ENCODE data around the gene XNDC1N. TPM values are rescaled to one million over a fixed set of nuclear protein-coding genes. Genes with fewer than 3 reads are reported as not detected.

XNDC1N gene
- total and polyA plus RNA-seq, 2 of the 13 experiments (the other 11 are each of a cell fraction or from before 2014, with no cell fraction given) = 3.4 to 7.5 TPM

GRCh38 chr11:71927820-71928736 is at the start of gene XNDC1N (continued):
- TF ChIP-seq, protein P1, sequence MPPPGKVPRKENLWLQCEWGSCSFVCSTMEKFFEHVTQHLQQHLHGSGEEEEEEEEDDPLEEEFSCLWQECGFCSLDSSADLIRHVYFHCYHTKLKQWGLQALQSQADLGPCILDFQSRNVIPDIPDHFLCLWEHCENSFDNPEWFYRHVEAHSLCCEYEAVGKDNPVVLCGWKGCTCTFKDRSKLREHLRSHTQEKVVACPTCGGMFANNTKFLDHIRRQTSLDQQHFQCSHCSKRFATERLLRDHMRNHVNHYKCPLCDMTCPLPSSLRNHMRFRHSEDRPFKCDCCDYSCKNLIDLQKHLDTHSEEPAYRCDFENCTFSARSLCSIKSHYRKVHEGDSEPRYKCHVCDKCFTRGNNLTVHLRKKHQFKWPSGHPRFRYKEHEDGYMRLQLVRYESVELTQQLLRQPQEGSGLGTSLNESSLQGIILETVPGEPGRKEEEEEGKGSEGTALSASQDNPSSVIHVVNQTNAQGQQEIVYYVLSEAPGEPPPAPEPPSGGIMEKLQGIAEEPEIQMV (CRISPR knock-in tag; IDR thresholded peaks at IDR 0.05; ENCODE audit: low read depth) = peak; percentile 47; the same call in 1 of the 2 replicates
- TF ChIP-seq HNF1A (IDR thresholded peaks at IDR 0.05; ENCODE audit: low read depth) (no peak; the same call in 1 of the 2 replicates), HNF1A (CRISPR knock-in tag; IDR thresholded peaks at IDR 0.05; ENCODE audit: borderline replicate concordance) (0 out of 2 replicates have a peak, but pooled peaks have one; percentile 13), SNAPC2 (CRISPR knock-in tag; IDR thresholded peaks at IDR 0.05) (no peak), NR1H2 (CRISPR knock-in tag; IDR thresholded peaks at IDR 0.05; ENCODE audit: borderline replicate concordance, low read depth) (no peak), ZNF263 (CRISPR knock-in tag; IDR thresholded peaks at IDR 0.05) (no peak), AHR (CRISPR knock-in tag; IDR thresholded peaks at IDR 0.05) (no peak), ZSCAN21 (CRISPR knock-in tag; IDR thresholded peaks at IDR 0.05; ENCODE audit: borderline replicate concordance) (no peak), ATF1 (CRISPR knock-in tag; IDR thresholded peaks at IDR 0.05) (no peak), KLF15 (CRISPR knock-in tag; IDR thresholded peaks at IDR 0.05; ENCODE audit: borderline replicate concordance) (0 out of 2 replicates have a peak, but pooled peaks have one; percentile 6), SIN3A (IDR thresholded peaks at IDR 0.05; ENCODE audit: borderline replicate concordance, low read depth, low read length) (no peak), ZNF570 (CRISPR knock-in tag; IDR thresholded peaks at IDR 0.05; ENCODE audit: borderline replicate concordance) (no peak), ZNF773 (CRISPR knock-in tag; IDR thresholded peaks at IDR 0.05; ENCODE audit: borderline replicate concordance) (no peak), SUZ12 (IDR thresholded peaks at IDR 0.05; ENCODE audit: low read depth, low read length) (peak; percentile 68)
- TF ChIP-seq, protein P2, sequence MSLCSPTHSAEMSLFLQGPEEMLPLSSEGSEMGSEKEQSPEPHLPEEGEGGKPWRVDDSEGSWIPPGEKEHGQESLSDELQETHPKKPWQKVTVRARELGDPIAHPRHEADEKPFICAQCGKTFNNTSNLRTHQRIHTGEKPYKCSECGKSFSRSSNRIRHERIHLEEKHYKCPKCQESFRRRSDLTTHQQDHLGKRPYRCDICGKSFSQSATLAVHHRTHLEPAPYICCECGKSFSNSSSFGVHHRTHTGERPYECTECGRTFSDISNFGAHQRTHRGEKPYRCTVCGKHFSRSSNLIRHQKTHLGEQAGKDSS (CRISPR knock-in tag; IDR thresholded peaks at IDR 0.05; ENCODE audit: borderline replicate concordance, low read depth) = no peak
- TF ChIP-seq, protein P3, sequence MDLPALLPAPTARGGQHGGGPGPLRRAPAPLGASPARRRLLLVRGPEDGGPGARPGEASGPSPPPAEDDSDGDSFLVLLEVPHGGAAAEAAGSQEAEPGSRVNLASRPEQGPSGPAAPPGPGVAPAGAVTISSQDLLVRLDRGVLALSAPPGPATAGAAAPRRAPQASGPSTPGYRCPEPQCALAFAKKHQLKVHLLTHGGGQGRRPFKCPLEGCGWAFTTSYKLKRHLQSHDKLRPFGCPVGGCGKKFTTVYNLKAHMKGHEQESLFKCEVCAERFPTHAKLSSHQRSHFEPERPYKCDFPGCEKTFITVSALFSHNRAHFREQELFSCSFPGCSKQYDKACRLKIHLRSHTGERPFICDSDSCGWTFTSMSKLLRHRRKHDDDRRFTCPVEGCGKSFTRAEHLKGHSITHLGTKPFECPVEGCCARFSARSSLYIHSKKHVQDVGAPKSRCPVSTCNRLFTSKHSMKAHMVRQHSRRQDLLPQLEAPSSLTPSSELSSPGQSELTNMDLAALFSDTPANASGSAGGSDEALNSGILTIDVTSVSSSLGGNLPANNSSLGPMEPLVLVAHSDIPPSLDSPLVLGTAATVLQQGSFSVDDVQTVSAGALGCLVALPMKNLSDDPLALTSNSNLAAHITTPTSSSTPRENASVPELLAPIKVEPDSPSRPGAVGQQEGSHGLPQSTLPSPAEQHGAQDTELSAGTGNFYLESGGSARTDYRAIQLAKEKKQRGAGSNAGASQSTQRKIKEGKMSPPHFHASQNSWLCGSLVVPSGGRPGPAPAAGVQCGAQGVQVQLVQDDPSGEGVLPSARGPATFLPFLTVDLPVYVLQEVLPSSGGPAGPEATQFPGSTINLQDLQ (CRISPR knock-in tag; IDR thresholded peaks at IDR 0.05) = peak; percentile 77; the same call in 1 of the 2 replicates
- TF ChIP-seq, protein P4, sequence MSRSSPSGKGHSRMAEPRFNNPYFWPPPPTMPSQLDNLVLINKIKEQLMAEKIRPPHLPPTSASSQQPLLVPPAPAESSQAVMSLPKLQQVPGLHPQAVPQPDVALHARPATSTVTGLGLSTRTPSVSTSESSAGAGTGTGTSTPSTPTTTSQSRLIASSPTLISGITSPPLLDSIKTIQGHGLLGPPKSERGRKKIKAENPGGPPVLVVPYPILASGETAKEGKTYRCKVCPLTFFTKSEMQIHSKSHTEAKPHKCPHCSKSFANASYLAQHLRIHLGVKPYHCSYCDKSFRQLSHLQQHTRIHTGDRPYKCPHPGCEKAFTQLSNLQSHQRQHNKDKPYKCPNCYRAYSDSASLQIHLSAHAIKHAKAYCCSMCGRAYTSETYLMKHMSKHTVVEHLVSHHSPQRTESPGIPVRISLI (CRISPR knock-in tag; IDR thresholded peaks at IDR 0.05; ENCODE audit: borderline replicate concordance) = no peak
